Liver (tissue), 9 donors: ENCODE data around the gene PARD3B. TPM values are rescaled to one million over a fixed set of nuclear protein-coding genes. Genes with fewer than 3 reads are reported as not detected.

Experiments used
- DNase-seq: peaks from one replicate; pipeline ENCODE4 v3.0.0-alpha.2; 2017; ENCODE audit warnings: low spot score
- H3K27ac ChIP-seq, 2 donors: one replicate each; pipeline ENCODE4 v1.7.0; 2013; ENCODE audit warnings: inconsistent platforms in 2 of 2, low read length in 2 of 2, control low read depth in 1 of 2, low read depth in 1 of 2, mild to moderate bottlenecking in 1 of 2
- H3K27me3 ChIP-seq, 4 donors: one replicate each; pipeline versions ENCODE4 v1.6.1 to v1.7.0; 2013; ENCODE audit warnings: low read length in 3 of 4, inconsistent platforms in 1 of 4, mild to moderate bottlenecking in 1 of 4, moderate library complexity in 1 of 4; ENCODE audit not compliant: control insufficient read depth in 4 of 4, insufficient read depth in 4 of 4
- H3K36me3 ChIP-seq, 4 donors: one replicate each; pipeline versions ENCODE4 v1.6.1 to v1.7.0; 2013; ENCODE audit warnings: low read length in 3 of 4, mild to moderate bottlenecking in 3 of 4, low read depth in 1 of 4, moderate library complexity in 1 of 4; ENCODE audit not compliant: control insufficient read depth in 4 of 4, insufficient read depth in 3 of 4
- H3K4me1 ChIP-seq, 4 donors: one replicate each; pipeline versions ENCODE4 v1.6.1 to v1.7.0; 2013; ENCODE audit warnings: low read length in 3 of 4, mild to moderate bottlenecking in 3 of 4, moderate library complexity in 1 of 4; ENCODE audit not compliant: control insufficient read depth in 4 of 4, insufficient read depth in 4 of 4
- H3K4me3 ChIP-seq, 3 donors: one replicate each; pipeline versions ENCODE4 v1.6.1 to v1.7.0; 2013; ENCODE audit warnings: low read length in 3 of 3, control low read depth in 1 of 3, low read depth in 1 of 3, mild to moderate bottlenecking in 1 of 3
- H3K9ac ChIP-seq, 2 donors: one replicate each; pipeline ENCODE4 v1.7.0; 2013; ENCODE audit warnings: low read length in 2 of 2, mild to moderate bottlenecking in 2 of 2, moderate library complexity in 2 of 2, control low read depth in 1 of 2, low read depth in 1 of 2
- H3K9me3 ChIP-seq, 4 donors: one replicate each; pipeline versions ENCODE4 v1.6.1 to v1.7.0; 2013; ENCODE audit warnings: low read length in 3 of 4; ENCODE audit not compliant: control insufficient read depth in 4 of 4
- ATF3 ChIP-seq: IDR thresholded peaks from 2 replicates; pipeline ENCODE4 v1.6.1; 2016; ENCODE audit warnings: antibody characterized with exemption
- CTCF ChIP-seq: fragments of 150-350 bp; IDR thresholded peaks from 2 replicates; pipeline ENCODE4 v1.5.1; 2017; ENCODE audit warnings: improper control_type of control experiment, low read depth, low read length; ENCODE audit not compliant: missing input control
- EGR1 ChIP-seq, 2 donors: IDR thresholded peaks; 2 replicates each; pipeline ENCODE4 v1.6.1; 2016 to 2018; ENCODE audit warnings: antibody characterized with exemption in 2 of 2, low read depth in 2 of 2
- FOXA1 ChIP-seq: IDR thresholded peaks from 2 replicates; pipeline ENCODE4 v1.6.1; 2016; ENCODE audit warnings: antibody characterized with exemption
- FOXA2 ChIP-seq: IDR thresholded peaks from 2 replicates; pipeline ENCODE4 v1.6.1; 2016; ENCODE audit warnings: antibody characterized with exemption
- GABPA ChIP-seq, 2 donors: IDR thresholded peaks in 1 of 2; conservative IDR thresholded peaks in 1 of 2; 2 replicates each; pipeline ENCODE4 v1.6.1; 2016; ENCODE audit warnings: antibody characterized with exemption in 2 of 2, mild to moderate bottlenecking in 1 of 2, moderate library complexity in 1 of 2
- HNF4A ChIP-seq, 2 donors: conservative IDR thresholded peaks; 2 replicates each; pipeline ENCODE4 v1.6.1; 2016; ENCODE audit warnings: antibody characterized with exemption in 2 of 2, mild to moderate bottlenecking in 2 of 2
- HNF4G ChIP-seq: IDR thresholded peaks from 2 replicates; pipeline ENCODE4 v1.6.1; 2016; ENCODE audit warnings: antibody characterized with exemption
- JUND ChIP-seq, 2 donors: IDR thresholded peaks; 2 replicates each; pipeline ENCODE4 v1.6.1; 2016; ENCODE audit warnings: antibody characterized with exemption in 2 of 2
- MAX ChIP-seq: IDR thresholded peaks from 2 replicates; pipeline ENCODE4 v1.6.1; 2016; ENCODE audit warnings: antibody characterized with exemption
- NR2F2 ChIP-seq: IDR thresholded peaks from 2 replicates; pipeline ENCODE4 v1.6.1; 2016; ENCODE audit warnings: antibody characterized with exemption
- RAD21 ChIP-seq, 2 donors: IDR thresholded peaks; 2 replicates each; pipeline ENCODE4 v1.6.1; 2016; ENCODE audit warnings: antibody characterized with exemption in 2 of 2, mild to moderate bottlenecking in 2 of 2
- REST ChIP-seq: IDR thresholded peaks from 2 replicates; pipeline ENCODE4 v1.6.1; 2016; ENCODE audit warnings: antibody characterized with exemption, mild to moderate bottlenecking
- RXRA ChIP-seq, 2 donors: IDR thresholded peaks; 2 replicates each; pipeline ENCODE4 v1.6.1; 2017 to 2018; ENCODE audit warnings: antibody characterized with exemption in 2 of 2, mild to moderate bottlenecking in 1 of 2
- SP1 ChIP-seq: IDR thresholded peaks from 2 replicates; pipeline ENCODE4 v1.6.1; 2018; ENCODE audit warnings: antibody characterized with exemption, mild to moderate bottlenecking
- TAF1 ChIP-seq: conservative IDR thresholded peaks from 2 replicates; pipeline ENCODE4 v1.6.1; 2016; ENCODE audit warnings: antibody characterized with exemption, mild to moderate bottlenecking
- YY1 ChIP-seq: IDR thresholded peaks from 2 replicates; pipeline ENCODE4 v1.6.1; 2016; ENCODE audit warnings: antibody characterized with exemption, mild to moderate bottlenecking
- ZBTB33 ChIP-seq: IDR thresholded peaks from 2 replicates; pipeline ENCODE4 v1.6.1; 2016; ENCODE audit warnings: antibody characterized with exemption
- WGBS: extraction: QIAGEN DNeasy Blood & Tissue Kit; methylation state at CpG from one replicate; pipeline ENCODE4 v1.1.7; 2013; 5-methylcytosine and 5-hydroxymethylcytosine counted together
- polyA plus RNA-seq, 2 donors: library from polyadenylated mRNA; stranded (reverse) in 1 of 2; unstranded in 1 of 2; fragments of 200-250 nt in 1 of 2; fragments of >200 nt in 1 of 2; fragmentation: Nextera tagmentation in 1 of 2; extraction: Ambion mirVana in 1 of 2; gene quantifications; one replicate each; pipeline versions ENCODE4 v1.2.1 to v1.2.3, GENCODE V29; 2013 to 2015
- total RNA-seq, 2 donors: library from RNA; depleted of rRNA; stranded (reverse); fragments of >200 nt; gene quantifications; one replicate each; pipeline ENCODE4 v1.2.3, GENCODE V29; 2014
- donor health status: healthy.
- donor health status: healthy.
- donor health status: healthy.
- donor health status: healthy.
- donor health status: healthy.

Gene PARD3B
- total and polyA plus RNA-seq, 4 donors = 1.1 to 10.3 (median 3.7) TPM

- no peak for TF ChIP-seq ATF3
- no peak for TF ChIP-seq JUND (IDR thresholded peaks at IDR 0.05)
- TF ChIP-seq MAX = no peak
- TF ChIP-seq RAD21 (IDR thresholded peaks at IDR 0.05) = no peak
- no peak for TF ChIP-seq FOXA1
- TF ChIP-seq YY1 = no peak
- no peak for TF ChIP-seq FOXA2
- TF ChIP-seq GABPA (IDR thresholded peaks at IDR 0.05 in 1 of 2, conservative IDR thresholded peaks at IDR 0.05 in 1 of 2) = no peak
- no peak for TF ChIP-seq RXRA (IDR thresholded peaks at IDR 0.05)
- TF ChIP-seq EGR1 (IDR thresholded peaks at IDR 0.05; ENCODE audit: low read depth in 2 of 2) = no peak
- no peak for TF ChIP-seq SP1
- TF ChIP-seq ZBTB33 = no peak
- no peak for TF ChIP-seq HNF4G
- TF ChIP-seq REST = no peak
- TF ChIP-seq HNF4A (conservative IDR thresholded peaks at IDR 0.05) = no peak
- TF ChIP-seq NR2F2 = no peak
- no peak for TF ChIP-seq CTCF
- TF ChIP-seq TAF1 = no peak
- H3K9ac ChIP-seq = no peak overlapping the region
- 94% methylated on average over 1 of the region's 1 CpG for WGBS
- no peaks in the 10 kb centered on the region for H3K4me1 ChIP-seq
- H3K36me3 ChIP-seq = no peaks in the 10 kb centered on the region
- DNase-seq = no peak
- H3K4me3 ChIP-seq = no peak overlapping the region
- H3K9me3 ChIP-seq = no peaks in the 10 kb centered on the region
- no peak overlapping the region for H3K27ac ChIP-seq
- H3K27me3 ChIP-seq = no peaks in the 10 kb centered on the region
Measured at GRCh38 chr2:205460217-205460616, 914.9 kb downstream of the PARD3B start.
